ENCODE data around the gene COBLL1. TPM values are rescaled to one million over a fixed set of nuclear protein-coding genes. Genes with fewer than 3 reads are reported as not detected.
A peak's percentile ranks its signal among the peaks of the same experiment; 100 is the strongest.
"Not testable (repeated sequence)": the region's sequence is repeated elsewhere in the genome, so short reads cannot be mapped to it uniquely, and the experiment has no call there.

The COBLL1 gene
- total RNA-seq, 1 donor from 2014 or later: 10.5 TPM

DNA sequence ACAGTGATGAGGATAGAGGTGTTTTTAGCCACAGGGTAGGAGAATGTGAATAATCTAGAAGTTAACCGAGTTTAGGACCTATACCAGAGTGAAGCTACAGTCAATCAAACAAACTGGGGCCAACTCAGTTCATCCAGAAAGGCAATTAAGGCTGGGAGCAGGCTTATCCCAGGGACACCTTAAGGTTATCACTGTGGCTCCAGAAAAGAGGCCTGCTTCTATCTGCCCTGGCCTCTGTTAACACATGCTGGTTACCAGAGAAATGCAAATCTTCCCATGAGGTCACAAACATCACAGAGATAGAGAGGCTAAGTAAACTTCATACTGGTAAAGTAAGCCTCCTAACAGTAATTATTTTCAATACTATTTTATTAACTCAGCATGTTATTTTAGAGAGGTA is 127.2 kb downstream of the COBLL1 start:
- Histone ChIP-seq H3K36me3 (ENCODE audit: control insufficient read depth, insufficient read depth, low read length) (no peaks in the 10 kb centered on the region), H3K4me3 (ENCODE audit: low read depth, low read length) (no peak overlapping the region), H3K27me3 (ENCODE audit: control insufficient read depth, insufficient read depth, low read length) (no peaks in the 10 kb centered on the region)
- no peak for DNase-seq (ENCODE audit: low read depth)
- FAIRE-seq: no peak
- TF ChIP-seq, protein P1, sequence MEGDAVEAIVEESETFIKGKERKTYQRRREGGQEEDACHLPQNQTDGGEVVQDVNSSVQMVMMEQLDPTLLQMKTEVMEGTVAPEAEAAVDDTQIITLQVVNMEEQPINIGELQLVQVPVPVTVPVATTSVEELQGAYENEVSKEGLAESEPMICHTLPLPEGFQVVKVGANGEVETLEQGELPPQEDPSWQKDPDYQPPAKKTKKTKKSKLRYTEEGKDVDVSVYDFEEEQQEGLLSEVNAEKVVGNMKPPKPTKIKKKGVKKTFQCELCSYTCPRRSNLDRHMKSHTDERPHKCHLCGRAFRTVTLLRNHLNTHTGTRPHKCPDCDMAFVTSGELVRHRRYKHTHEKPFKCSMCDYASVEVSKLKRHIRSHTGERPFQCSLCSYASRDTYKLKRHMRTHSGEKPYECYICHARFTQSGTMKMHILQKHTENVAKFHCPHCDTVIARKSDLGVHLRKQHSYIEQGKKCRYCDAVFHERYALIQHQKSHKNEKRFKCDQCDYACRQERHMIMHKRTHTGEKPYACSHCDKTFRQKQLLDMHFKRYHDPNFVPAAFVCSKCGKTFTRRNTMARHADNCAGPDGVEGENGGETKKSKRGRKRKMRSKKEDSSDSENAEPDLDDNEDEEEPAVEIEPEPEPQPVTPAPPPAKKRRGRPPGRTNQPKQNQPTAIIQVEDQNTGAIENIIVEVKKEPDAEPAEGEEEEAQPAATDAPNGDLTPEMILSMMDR (IDR thresholded peaks at IDR 0.05; ENCODE audit: insufficient read depth, low read length, severe bottlenecking): no peak

DNA sequence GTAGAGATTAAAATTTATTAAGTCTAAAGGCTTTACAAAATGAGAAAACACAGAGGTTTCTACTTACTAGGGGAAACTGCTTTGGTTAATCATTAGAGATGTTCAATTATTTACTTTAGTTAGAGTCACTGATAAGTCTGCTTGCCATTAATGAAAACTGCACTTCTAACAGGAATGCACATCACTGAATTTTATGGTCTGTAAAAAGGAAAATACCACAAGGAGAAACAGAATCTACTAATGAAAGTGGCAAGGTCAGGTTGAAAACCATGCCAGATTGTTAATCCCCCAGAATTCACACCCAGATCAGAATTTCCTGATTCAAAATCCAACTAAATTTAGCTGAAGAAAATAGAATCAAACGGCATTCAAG is 129.9 kb downstream of the COBLL1 start:
- DNase-seq (ENCODE audit: low read depth): no peak
- FAIRE-seq: no peak
- TF ChIP-seq, protein P1 (IDR thresholded peaks at IDR 0.05; ENCODE audit: insufficient read depth, low read length, severe bottlenecking): no peak
- H3K27me3 ChIP-seq (ENCODE audit: control insufficient read depth, insufficient read depth, low read length): no peaks in the 10 kb centered on the region
- no peaks in the 10 kb centered on the region for H3K36me3 ChIP-seq (ENCODE audit: control insufficient read depth, insufficient read depth, low read length)
- no peak overlapping the region for H3K4me3 ChIP-seq (ENCODE audit: low read depth, low read length)

DNA sequence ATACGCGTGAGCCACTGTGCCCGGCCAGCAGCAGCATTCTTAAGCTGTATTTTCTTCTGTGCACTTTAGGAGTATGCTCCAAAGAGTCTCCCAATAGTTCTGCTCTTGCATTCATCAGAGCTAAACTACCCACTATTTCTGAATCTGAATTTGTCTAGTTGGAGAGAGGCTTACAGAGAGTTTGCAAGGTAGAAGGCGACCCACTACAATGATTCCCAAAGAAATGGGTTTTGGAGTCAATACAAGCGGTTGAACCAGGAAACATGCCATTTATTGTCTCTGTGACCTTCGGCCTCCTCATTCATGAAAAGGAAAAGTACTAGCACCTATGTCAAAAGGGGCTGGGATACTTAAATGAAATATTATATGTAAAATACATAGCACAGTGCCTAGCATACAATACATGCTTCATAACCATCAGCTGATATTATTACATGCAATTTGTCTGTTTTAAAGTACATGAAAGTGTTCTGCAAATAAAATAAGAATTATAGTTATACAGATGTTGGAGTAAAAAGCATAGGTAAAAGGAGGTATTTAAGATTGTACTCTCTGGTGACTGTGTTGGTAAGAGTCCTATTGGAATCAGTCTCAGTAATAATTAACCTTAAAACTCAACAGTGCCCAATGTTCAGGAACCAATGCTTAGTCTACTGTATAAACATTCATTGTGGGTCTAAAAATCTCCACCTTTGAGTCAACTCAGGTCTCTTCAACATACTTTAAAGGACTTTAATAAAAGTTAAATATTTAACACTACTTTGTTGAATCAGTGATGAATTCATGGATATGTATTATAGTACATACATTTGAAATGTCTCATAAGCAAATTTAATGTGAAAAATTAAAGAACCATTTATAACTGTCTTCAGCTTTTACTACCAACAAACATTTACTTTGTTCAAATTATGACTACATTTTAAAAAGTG is 130.5 kb downstream of the COBLL1 start:
- TF ChIP-seq, protein P1 (IDR thresholded peaks at IDR 0.05; ENCODE audit: insufficient read depth, low read length, severe bottlenecking): no peak
- DNase-seq (ENCODE audit: low read depth): no peak
- no peak for FAIRE-seq
- Histone ChIP-seq H3K27me3 (ENCODE audit: control insufficient read depth, insufficient read depth, low read length) (no peaks in the 10 kb centered on the region), H3K36me3 (ENCODE audit: control insufficient read depth, insufficient read depth, low read length) (no peaks in the 10 kb centered on the region), H3K4me3 (ENCODE audit: low read depth, low read length) (no peak overlapping the region)

DNA sequence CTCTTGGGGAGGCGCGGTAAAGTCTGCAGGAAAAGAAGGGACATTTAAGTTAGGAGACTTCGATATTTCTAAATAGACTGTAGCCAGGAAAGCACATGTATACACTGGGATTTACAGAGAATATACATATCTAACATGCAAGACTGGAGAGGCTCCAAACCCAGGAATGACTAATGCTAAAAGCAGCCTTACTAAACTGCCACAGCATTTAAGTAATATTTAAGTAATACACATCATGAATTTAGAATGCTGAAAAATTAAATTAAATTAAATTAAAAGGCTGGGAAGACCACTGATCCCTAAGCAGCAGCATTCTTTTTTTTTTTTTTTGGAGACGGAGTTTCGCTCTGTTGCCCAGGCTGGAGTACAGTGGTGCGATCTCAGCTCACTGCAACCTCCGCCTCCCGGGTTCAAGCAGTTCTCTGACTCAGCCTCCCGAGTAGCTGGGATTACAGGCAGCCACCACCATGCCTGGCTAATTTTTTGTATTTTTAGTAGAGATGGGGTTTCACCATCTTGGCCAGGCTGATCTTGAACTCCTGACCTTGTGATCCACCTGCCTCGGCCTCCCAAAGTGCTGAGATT is 131.3 kb downstream of the COBLL1 start:
- not testable (repeated sequence) for H3K4me3 ChIP-seq (ENCODE audit: low read depth, low read length); H3K27me3 ChIP-seq (ENCODE audit: control insufficient read depth, insufficient read depth, low read length); FAIRE-seq; H3K36me3 ChIP-seq (ENCODE audit: control insufficient read depth, insufficient read depth, low read length)
- peak; percentile 66 for DNase-seq (ENCODE audit: low read depth)

DNA sequence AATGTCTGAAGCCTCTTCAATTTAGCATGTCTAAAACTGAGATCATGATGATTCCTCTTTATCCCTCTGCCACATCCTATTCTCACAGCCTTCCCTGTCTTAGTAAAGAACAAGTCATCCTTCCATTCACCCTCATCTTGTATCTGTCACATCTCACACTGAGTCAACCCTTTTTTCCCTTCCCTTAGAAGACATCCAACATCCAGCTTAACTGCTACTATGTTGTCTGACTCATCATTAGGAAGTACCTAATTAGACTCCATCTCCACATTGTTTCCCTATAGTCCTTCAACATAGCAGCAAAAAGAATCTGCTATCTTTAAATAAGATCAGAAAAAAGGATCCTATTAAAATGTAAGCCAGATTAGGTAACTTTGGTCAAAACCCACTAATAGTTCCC is 135.1 kb downstream of the COBLL1 start:
- Histone ChIP-seq H3K27me3 (ENCODE audit: control insufficient read depth, insufficient read depth, low read length) (no peaks in the 10 kb centered on the region), H3K4me3 (ENCODE audit: low read depth, low read length) (no peak overlapping the region), H3K36me3 (ENCODE audit: control insufficient read depth, insufficient read depth, low read length) (peaks cover 8% of the 10 kb centered on the region)
- FAIRE-seq: no peak
- TF ChIP-seq, protein P1 (IDR thresholded peaks at IDR 0.05; ENCODE audit: insufficient read depth, low read length, severe bottlenecking): no peak
- peak; percentile 88 for DNase-seq (ENCODE audit: low read depth)

DNA sequence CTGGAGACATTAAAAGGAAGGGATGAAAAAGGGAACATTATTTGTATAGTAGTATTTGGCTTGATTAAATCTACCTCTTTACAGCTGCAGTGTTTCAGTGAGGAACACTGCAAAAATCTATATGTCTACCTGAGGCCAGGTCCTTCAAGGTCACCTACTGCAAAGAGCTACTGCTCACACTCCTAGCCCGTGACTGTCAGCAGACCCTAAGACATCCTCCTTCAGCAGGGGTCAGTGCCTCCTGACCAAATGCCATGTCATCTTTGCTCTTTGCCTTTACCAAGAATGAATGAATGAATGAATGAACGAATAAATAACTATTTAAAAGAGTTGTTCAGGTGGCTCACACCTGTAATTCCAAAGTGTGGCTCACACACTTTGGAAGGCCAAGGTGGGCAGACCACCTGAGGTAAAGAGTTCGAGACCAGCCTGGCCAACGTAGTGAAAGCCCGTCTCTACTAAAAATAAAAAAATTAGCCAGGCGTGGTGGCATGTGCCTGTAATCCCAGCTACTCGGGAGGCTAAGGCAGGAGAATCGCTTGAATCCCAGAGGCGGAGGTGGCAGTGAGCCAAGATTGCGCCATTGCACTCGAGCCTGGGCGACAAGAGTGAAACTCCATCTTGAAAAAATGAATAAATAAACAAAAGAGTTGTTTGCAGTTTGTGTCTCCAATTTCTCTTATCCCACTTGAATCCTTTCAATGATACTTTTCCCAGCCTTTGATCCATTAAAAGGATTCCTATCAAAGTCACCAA is 136.0 kb downstream of the COBLL1 start:
- FAIRE-seq: no peak
- no peak overlapping the region for H3K4me3 ChIP-seq (ENCODE audit: low read depth, low read length)
- no peaks in the 10 kb centered on the region for H3K27me3 ChIP-seq (ENCODE audit: control insufficient read depth, insufficient read depth, low read length)
- TF ChIP-seq, protein P1 (IDR thresholded peaks at IDR 0.05; ENCODE audit: insufficient read depth, low read length, severe bottlenecking): no peak
- DNase-seq (ENCODE audit: low read depth): no peak
- H3K36me3 ChIP-seq (ENCODE audit: control insufficient read depth, insufficient read depth, low read length): peaks cover 8% of the 10 kb centered on the region
